NT2/D1 (cell line): ENCODE results near the gene POU5F1.

ENCODE experiments used
- SUZ12 ChIP-seq: IDR thresholded peaks from 2 replicates; pipeline ENCODE4 v1.6.1; 2011; ENCODE audit not compliant: insufficient read length, insufficient read depth; ENCODE audit errors: extremely low read depth
- ZNF274 ChIP-seq: IDR thresholded peaks from 2 replicates; pipeline ENCODE4 v1.6.1; 2011; ENCODE audit warnings: mild to moderate bottlenecking, low read depth, low read length

GRCh38 chr6:31118178-31118577, 52.3 kb downstream of the POU5F1 start:
- TF ChIP-seq SUZ12 (no peak), ZNF274 (no peak)
